Measurements from ENCODE around the gene RAB6B. TPM values are rescaled to one million over a fixed set of nuclear protein-coding genes. Genes with fewer than 3 reads are reported as not detected.

RAB6B gene
- total and polyA plus RNA-seq, 2 of the 4 experiments (the other 2 are of a cell fraction) = 0.18 to 1.2 TPM

- no peaks in the 10 kb centered on the region for H3K79me1 ChIP-seq (ENCODE audit: low read depth in 1 of 2, low read length in 2 of 2)
- no peaks in the 10 kb centered on the region for H3K9me1 ChIP-seq (ENCODE audit: insufficient read depth, low read length)
- H3K4me2 ChIP-seq (ENCODE audit: low read depth, low read length) = no peak overlapping the region
- H2BK120ac ChIP-seq (ENCODE audit: low read depth, low read length) = no peak overlapping the region
- no peak overlapping the region for H3K56ac ChIP-seq (ENCODE audit: extremely low read depth, insufficient read depth, low read length)
- ChIA-PET POLR2A (ENCODE audit: unreplicated experiment) (no interaction called here), CTCF (no interaction called here)
- H3K36me3 ChIP-seq (ENCODE audit: control insufficient read depth, insufficient read depth, low read length) = no peaks in the 10 kb centered on the region
- intact Hi-C loops (cut with micrococcal nuclease) = loop anchor here (10.0 kb wide), 1 partner anchor 471 kb away; no protein-coding TSS in a partner anchor
- no peak overlapping the region for H3K4me3 ChIP-seq (ENCODE audit: insufficient read depth, low read depth, low read length)
- no peak overlapping the region for H3K27ac ChIP-seq (ENCODE audit: insufficient read depth, low read length)
- ATAC-seq (ENCODE audit: low read depth) (no peak), DNase-seq (no peak)
- H2BK20ac ChIP-seq (ENCODE audit: low read depth, low read length) = no peak overlapping the region
- no TSS peak for BruUV-seq (replicated peaks)
- no peak overlapping the region for H2BK15ac ChIP-seq (ENCODE audit: low read depth, low read length)
- dilution Hi-C loops (cut with HindIII; ENCODE audit: low sequenced_read_pairs, unreplicated experiment) = no loop called here
- TF ChIP-seq FOS (IDR thresholded peaks at IDR 0.05; ENCODE audit: low read depth, low read length) = no peak
- TF ChIP-seq RAD21 (IDR thresholded peaks at IDR 0.05; ENCODE audit: low read length) = no peak
- TF ChIP-seq SMC3 (IDR thresholded peaks at IDR 0.05; ENCODE audit: low read depth, low read length) = no peak
- no peak for TF ChIP-seq ELK1 (IDR thresholded peaks at IDR 0.05; ENCODE audit: borderline replicate concordance, low read depth, low read length)
- TF ChIP-seq BHLHE40 (IDR thresholded peaks at IDR 0.05; ENCODE audit: low read depth, low read length) = no peak
- TF ChIP-seq CHD1 (IDR thresholded peaks at IDR 0.05; ENCODE audit: low read depth, low read length) = no peak
- TF ChIP-seq NFE2L2 (IDR thresholded peaks at IDR 0.05; ENCODE audit: low read depth, low read length) = no peak
- no peak overlapping the region for H4K91ac ChIP-seq (ENCODE audit: insufficient read depth, low read depth, low read length)
- 66% methylated on average over 4 of the region's 10 CpGs; no CpG with 5 or more reads in 1 of the 2 experiments for WGBS, 2 experiments (ENCODE audit: extremely low coverage in 2 of 2, insufficient read length in 1 of 2)
- H3K23ac ChIP-seq (ENCODE audit: low read depth, low read length) = no peak overlapping the region; the same call in 1 of the 2 replicates
- H4K5ac ChIP-seq (ENCODE audit: low read depth, low read length) = no peak overlapping the region
- peak overlapping the region; percentile 48 for H2AK9ac ChIP-seq (replicated peaks; ENCODE audit: low read depth, low read length, poor library complexity)
- no peak overlapping the region for H4K8ac ChIP-seq (ENCODE audit: low read depth in 2 of 2, low read length in 2 of 2)
- H2AK5ac ChIP-seq (ENCODE audit: low read depth, low read length) = no peak overlapping the region
- no peak overlapping the region for H2BK5ac ChIP-seq (ENCODE audit: low read depth, low read length, poor library complexity, severe bottlenecking)
- H3K4ac ChIP-seq (ENCODE audit: low read depth, low read length) = no peak overlapping the region
- in situ Hi-C loops (cut with MboI; ENCODE audit: low sequenced_read_pairs) = no loop called here
- H3K27me3 ChIP-seq (ENCODE audit: control insufficient read depth, insufficient read depth, low read length) = peaks cover 27% of the 10 kb centered on the region
- H4K20me1 ChIP-seq (ENCODE audit: insufficient read depth, low read length) = no peaks in the 10 kb centered on the region
- H3K9ac ChIP-seq (ENCODE audit: low read depth, low read length) = no peak overlapping the region
- no peaks in the 10 kb centered on the region for H3K9me3 ChIP-seq (ENCODE audit: control insufficient read depth, insufficient read depth, low read length)
- no peaks in the 10 kb centered on the region for H3K4me1 ChIP-seq (ENCODE audit: control insufficient read depth, insufficient read depth, low read length)
- H3K18ac ChIP-seq (ENCODE audit: low read depth, low read length) = no peak overlapping the region
- no peak overlapping the region for H3K14ac ChIP-seq (replicated peaks; ENCODE audit: low read depth, low read length)
- H2AFZ ChIP-seq (replicated peaks; ENCODE audit: low read length, poor library complexity) = no peak overlapping the region
Measured at GRCh38 chr3:133915685-133916658, 20.3 kb upstream of the RAB6B start.
